ENCODE results near the gene SRSF10. TPM values are rescaled to one million over a fixed set of nuclear protein-coding genes. Genes with fewer than 3 reads are reported as not detected.
"Not testable (repeated sequence)": the region's sequence is repeated elsewhere in the genome, so short reads cannot be mapped to it uniquely, and the experiment has no call there.

SRSF10 gene
- total and polyA plus RNA-seq, 2 donors from 2014 or later, result 48.5 to 96.2 TPM

- Histone ChIP-seq H3K4me1 (ENCODE audit: control insufficient read depth in 2 of 3, insufficient read depth in 2 of 3, low read depth in 1 of 3, low read length in 3 of 3) (peaks cover 2 to 4% (median 3%) of the 10 kb centered on the region in 3 donors), H3K4me3 (ENCODE audit: low read length in 3 of 3) (no peak overlapping the region), H3K27ac (ENCODE audit: low read depth in 2 of 2, low read length in 2 of 2) (no peak overlapping the region), H3K27me3 (ENCODE audit: control insufficient read depth, insufficient read depth, low read length) (no peaks in the 10 kb centered on the region), H3K36me3 (ENCODE audit: control insufficient read depth in 2 of 3, insufficient read depth in 3 of 3, low read length in 3 of 3) (no peaks in the 10 kb centered on the region), H3K9ac (ENCODE audit: low read length in 3 of 3) (no peak overlapping the region), H3K9me3 (ENCODE audit: control insufficient read depth in 2 of 3, insufficient read depth in 1 of 3, low read length in 3 of 3) (no peaks in the 10 kb centered on the region)
- FAIRE-seq (no peak), DNase-seq (no peak)
- no peak for TF ChIP-seq CTCF (IDR thresholded peaks at IDR 0.05; ENCODE audit: borderline replicate concordance, extremely low read depth, insufficient read depth)
- intact Hi-C loops (cut with DNase I), result no loop called here
Measured at GRCh38 chr1:24010650-24011049, 30.5 kb upstream of the SRSF10 start.

DNA sequence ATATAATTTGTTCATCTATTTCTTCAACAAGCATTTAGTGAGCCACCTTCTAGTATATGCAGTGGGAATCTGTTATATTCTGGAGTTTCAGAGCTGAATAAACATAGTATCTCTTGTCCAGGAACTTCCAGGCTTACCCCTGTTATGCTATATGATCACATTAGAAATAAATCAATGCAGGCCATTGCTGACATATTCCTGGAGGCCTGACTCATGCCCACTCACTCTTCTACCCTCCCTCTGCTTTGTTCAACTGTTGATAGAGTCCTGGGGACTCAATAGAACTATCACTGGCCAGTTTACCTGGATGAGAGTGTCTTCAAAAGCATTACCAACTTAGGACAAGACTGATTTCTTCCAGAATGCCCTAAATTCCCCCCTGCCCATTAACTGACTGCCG lies 29.3 kb upstream of the SRSF10 start:
- H3K36me3 ChIP-seq (ENCODE audit: control insufficient read depth in 2 of 3, insufficient read depth in 3 of 3, low read length in 3 of 3), result no peaks in the 10 kb centered on the region
- peak overlapping the region in 1 of 2 donors; percentile 28 for H3K27ac ChIP-seq (ENCODE audit: low read depth in 2 of 2, low read length in 2 of 2)
- DNase-seq (peak in 3 of 5 donors; percentile 42 to 66 (median 46)), FAIRE-seq (no peak)
- TF ChIP-seq CTCF (IDR thresholded peaks at IDR 0.05; ENCODE audit: borderline replicate concordance, extremely low read depth, insufficient read depth), result no peak
- no peaks in the 10 kb centered on the region for H3K27me3 ChIP-seq (ENCODE audit: control insufficient read depth, insufficient read depth, low read length)
- H3K4me3 ChIP-seq (ENCODE audit: low read length in 3 of 3), result no peak overlapping the region
- intact Hi-C loops (cut with DNase I), result no loop called here
- no peak overlapping the region for H3K9ac ChIP-seq (ENCODE audit: low read length in 3 of 3)
- peaks cover 2 to 4% (median 3%) of the 10 kb centered on the region in 3 donors for H3K4me1 ChIP-seq (ENCODE audit: control insufficient read depth in 2 of 3, insufficient read depth in 2 of 3, low read depth in 1 of 3, low read length in 3 of 3)
- no peaks in the 10 kb centered on the region for H3K9me3 ChIP-seq (ENCODE audit: control insufficient read depth in 2 of 3, insufficient read depth in 1 of 3, low read length in 3 of 3)

- H3K27me3 ChIP-seq (ENCODE audit: control insufficient read depth, insufficient read depth, low read length); H3K27ac ChIP-seq (ENCODE audit: low read depth in 2 of 2, low read length in 2 of 2); H3K36me3 ChIP-seq (ENCODE audit: control insufficient read depth in 2 of 3, insufficient read depth in 3 of 3, low read length in 3 of 3); H3K4me3 ChIP-seq (ENCODE audit: low read length in 3 of 3); FAIRE-seq; H3K4me1 ChIP-seq (ENCODE audit: control insufficient read depth in 2 of 3, insufficient read depth in 2 of 3, low read depth in 1 of 3, low read length in 3 of 3); H3K9ac ChIP-seq (ENCODE audit: low read length in 3 of 3); intact Hi-C loops (cut with DNase I); H3K9me3 ChIP-seq (ENCODE audit: control insufficient read depth in 2 of 3, insufficient read depth in 1 of 3, low read length in 3 of 3): not testable (repeated sequence)
- DNase-seq, result peak in 1 of 5 donors; percentile 75
Measured at GRCh38 chr1:24008574-24009184, 28.6 kb upstream of the SRSF10 start.

DNA sequence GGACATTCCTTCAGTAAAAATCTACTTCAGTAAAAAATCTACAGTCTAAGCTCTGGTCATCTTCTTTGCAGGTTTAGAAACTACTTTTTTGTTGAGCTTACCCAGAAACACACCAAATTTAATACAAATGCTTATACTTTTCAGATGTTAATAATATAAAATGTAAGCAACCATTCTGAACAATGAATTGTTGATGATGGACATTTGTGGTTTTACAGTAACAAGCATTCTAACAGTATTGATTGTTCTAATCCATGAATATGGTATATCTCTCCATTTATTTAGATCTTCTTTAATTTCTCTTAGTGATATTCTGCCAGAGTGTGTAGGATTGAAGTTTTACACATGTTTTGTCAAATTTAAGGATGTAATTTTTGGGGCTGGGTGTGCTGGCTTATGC lies 27.0 kb upstream of the SRSF10 start:
- Histone ChIP-seq H3K4me3 (ENCODE audit: low read length in 3 of 3) (no peak overlapping the region), H3K9me3 (ENCODE audit: control insufficient read depth in 2 of 3, insufficient read depth in 1 of 3, low read length in 3 of 3) (no peaks in the 10 kb centered on the region), H3K4me1 (ENCODE audit: control insufficient read depth in 2 of 3, insufficient read depth in 2 of 3, low read depth in 1 of 3, low read length in 3 of 3) (peaks cover 2 to 4% (median 3%) of the 10 kb centered on the region in 3 donors), H3K36me3 (ENCODE audit: control insufficient read depth in 2 of 3, insufficient read depth in 3 of 3, low read length in 3 of 3) (no peaks in the 10 kb centered on the region), H3K9ac (ENCODE audit: low read length in 3 of 3) (no peak overlapping the region), H3K27me3 (ENCODE audit: control insufficient read depth, insufficient read depth, low read length) (no peaks in the 10 kb centered on the region), H3K27ac (ENCODE audit: low read depth in 2 of 2, low read length in 2 of 2) (no peak overlapping the region)
- no peak for FAIRE-seq
- no peak for TF ChIP-seq CTCF (IDR thresholded peaks at IDR 0.05; ENCODE audit: borderline replicate concordance, extremely low read depth, insufficient read depth)
- intact Hi-C loops (cut with DNase I), result no loop called here
- DNase-seq, result no peak
